Cardiac muscle cell (in vitro differentiated cells and primary cell): ENCODE measurements around the gene SLC22A5. TPM values are rescaled to one million over a fixed set of nuclear protein-coding genes. Genes with fewer than 3 reads are reported as not detected.

Source experiments
- DNase-seq, 2 donors: peaks; one replicate each; pipeline versions ENCODE4 v3.0.0 to v3.0.0-alpha.2; 2010 to 2017; ENCODE audit warnings: low read depth in 1 of 2, low spot score in 1 of 2
- H3K27ac ChIP-seq: fragments of 200-600 bp; sonication (generic); 2 replicates; pipeline ENCODE4 v1.5.1; 2016
- H3K27me3 ChIP-seq: fragments of 200-600 bp; sonication (generic); 2 replicates; pipeline ENCODE4 v1.6.0; 2016; ENCODE audit warnings: control low read depth
- H3K36me3 ChIP-seq: fragments of 200-600 bp; sonication (generic); 2 replicates; pipeline ENCODE4 v1.5.1; 2016; ENCODE audit warnings: control low read depth
- H3K4me1 ChIP-seq: fragments of 200-600 bp; sonication (generic); 2 replicates; pipeline ENCODE4 v1.8.1; 2017; ENCODE audit warnings: low read depth, mild to moderate bottlenecking, mixed run types
- H3K4me3 ChIP-seq: fragments of 200-600 bp; sonication (generic); 2 replicates; pipeline ENCODE4 v1.5.1; 2016; ENCODE audit warnings: mild to moderate bottlenecking
- H3K9me3 ChIP-seq: fragments of 200-600 bp; sonication (generic); 2 replicates; pipeline ENCODE4 v1.5.1; 2017; ENCODE audit warnings: low read depth, mild to moderate bottlenecking, control low read depth
- polyA plus RNA-seq: library from polyadenylated mRNA; unstranded; fragments of >200 nt; fragmentation: Nextera tagmentation; extraction: Ambion mirVana; gene quantifications from 2 replicates; pipeline ENCODE4 v1.2.1, GENCODE V29; 2016
- total RNA-seq: library from RNA; depleted of rRNA; stranded (reverse); fragments of >200 nt; gene quantifications from 2 replicates; pipeline ENCODE4 v1.2.3, GENCODE V29; 2016
- TF ChIP-seq, protein P1 (sequence below): IDR thresholded peaks from 2 replicates; pipeline ENCODE4 v1.5.1; 2012; ENCODE audit warnings: low read depth, mild to moderate bottlenecking, low read length

SLC22A5 gene
- total and polyA plus RNA-seq, 2 experiments from 2014 or later: 3.0 to 6.4 TPM

DNA sequence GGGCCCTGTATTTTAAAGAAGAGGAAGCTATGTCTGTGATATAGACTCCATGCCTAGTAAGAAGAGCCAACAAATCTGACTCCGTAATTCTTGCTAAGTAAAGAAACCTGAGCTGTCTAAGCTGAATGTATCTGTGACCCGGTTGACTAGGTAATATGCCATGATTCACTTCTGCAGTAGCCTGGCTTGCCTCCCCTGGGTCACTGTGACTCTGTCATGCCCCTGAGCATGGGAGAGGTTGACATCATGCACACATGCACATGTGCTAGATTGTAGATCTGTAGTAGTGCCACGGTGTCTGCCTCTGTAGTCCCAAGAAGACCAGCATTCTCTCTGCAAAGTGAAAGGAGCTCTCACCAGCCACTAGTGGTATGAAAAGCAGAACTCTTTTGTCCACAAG, 9.1 kb downstream of the SLC22A5 start:
- H3K36me3 ChIP-seq: no peaks in the 10 kb centered on the region
- DNase-seq: no peak

DNA sequence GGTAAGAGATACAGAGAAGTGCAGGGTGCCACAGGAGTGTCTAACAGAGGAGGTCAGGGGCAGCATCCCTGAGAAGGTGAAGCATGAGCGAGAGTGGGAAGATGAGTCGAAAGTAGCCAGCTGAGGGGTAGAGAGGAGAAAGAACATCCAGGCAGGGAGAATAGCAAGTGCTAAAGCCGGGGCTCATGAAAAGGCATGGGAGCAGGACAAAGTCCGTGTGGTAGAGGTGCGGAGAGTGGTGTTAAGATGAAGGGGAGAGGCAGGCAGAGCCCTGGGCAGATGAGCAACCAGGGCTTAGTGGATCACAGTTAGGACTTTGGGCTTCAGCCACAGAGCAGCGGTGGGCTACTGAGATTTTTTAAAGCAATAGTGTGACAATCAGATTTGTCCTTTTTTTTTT, 10.5 kb downstream of the SLC22A5 start:
- Histone ChIP-seq H3K27ac (no peak overlapping the region), H3K4me3 (no peak overlapping the region), H3K9me3 (no peaks in the 10 kb centered on the region), H3K27me3 (no peaks in the 10 kb centered on the region), H3K36me3 (no peaks in the 10 kb centered on the region), H3K4me1 (no peaks in the 10 kb centered on the region)
- DNase-seq: no peak
- TF ChIP-seq, protein P1, sequence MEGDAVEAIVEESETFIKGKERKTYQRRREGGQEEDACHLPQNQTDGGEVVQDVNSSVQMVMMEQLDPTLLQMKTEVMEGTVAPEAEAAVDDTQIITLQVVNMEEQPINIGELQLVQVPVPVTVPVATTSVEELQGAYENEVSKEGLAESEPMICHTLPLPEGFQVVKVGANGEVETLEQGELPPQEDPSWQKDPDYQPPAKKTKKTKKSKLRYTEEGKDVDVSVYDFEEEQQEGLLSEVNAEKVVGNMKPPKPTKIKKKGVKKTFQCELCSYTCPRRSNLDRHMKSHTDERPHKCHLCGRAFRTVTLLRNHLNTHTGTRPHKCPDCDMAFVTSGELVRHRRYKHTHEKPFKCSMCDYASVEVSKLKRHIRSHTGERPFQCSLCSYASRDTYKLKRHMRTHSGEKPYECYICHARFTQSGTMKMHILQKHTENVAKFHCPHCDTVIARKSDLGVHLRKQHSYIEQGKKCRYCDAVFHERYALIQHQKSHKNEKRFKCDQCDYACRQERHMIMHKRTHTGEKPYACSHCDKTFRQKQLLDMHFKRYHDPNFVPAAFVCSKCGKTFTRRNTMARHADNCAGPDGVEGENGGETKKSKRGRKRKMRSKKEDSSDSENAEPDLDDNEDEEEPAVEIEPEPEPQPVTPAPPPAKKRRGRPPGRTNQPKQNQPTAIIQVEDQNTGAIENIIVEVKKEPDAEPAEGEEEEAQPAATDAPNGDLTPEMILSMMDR: no peak

More for the DNA sequence above, 9.1 kb downstream of the SLC22A5 start:
- no peaks in the 10 kb centered on the region for H3K27me3 ChIP-seq
- no peaks in the 10 kb centered on the region for H3K4me1 ChIP-seq
- TF ChIP-seq, protein P1: no peak
- H3K9me3 ChIP-seq: no peaks in the 10 kb centered on the region
- H3K27ac ChIP-seq: no peak overlapping the region
- H3K4me3 ChIP-seq: no peak overlapping the region

DNA sequence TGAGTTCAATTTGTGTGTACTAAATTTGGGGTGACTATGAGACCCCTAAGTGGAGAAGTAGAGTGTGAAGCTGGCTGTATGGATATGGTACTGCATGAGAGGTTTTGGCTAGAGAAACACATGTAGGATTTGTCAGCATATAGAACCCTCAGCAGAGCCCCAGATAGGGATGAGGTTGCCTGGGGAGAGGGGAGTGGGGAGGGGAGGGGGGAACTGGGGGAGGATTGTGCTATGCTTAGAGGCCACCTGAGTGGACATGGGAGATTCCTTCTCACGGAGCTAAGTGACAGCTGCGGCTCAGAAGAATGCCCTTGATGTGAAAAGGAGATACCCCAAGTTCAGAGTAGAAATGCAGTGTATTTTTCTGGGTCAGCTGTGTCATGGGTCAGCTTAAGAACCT, 11.2 kb downstream of the SLC22A5 start:
- TF ChIP-seq, protein P1: no peak
- Histone ChIP-seq H3K4me3 (no peak overlapping the region), H3K4me1 (no peaks in the 10 kb centered on the region), H3K27me3 (no peaks in the 10 kb centered on the region), H3K9me3 (no peaks in the 10 kb centered on the region), H3K36me3 (no peaks in the 10 kb centered on the region), H3K27ac (no peak overlapping the region)
- no peak for DNase-seq

DNA sequence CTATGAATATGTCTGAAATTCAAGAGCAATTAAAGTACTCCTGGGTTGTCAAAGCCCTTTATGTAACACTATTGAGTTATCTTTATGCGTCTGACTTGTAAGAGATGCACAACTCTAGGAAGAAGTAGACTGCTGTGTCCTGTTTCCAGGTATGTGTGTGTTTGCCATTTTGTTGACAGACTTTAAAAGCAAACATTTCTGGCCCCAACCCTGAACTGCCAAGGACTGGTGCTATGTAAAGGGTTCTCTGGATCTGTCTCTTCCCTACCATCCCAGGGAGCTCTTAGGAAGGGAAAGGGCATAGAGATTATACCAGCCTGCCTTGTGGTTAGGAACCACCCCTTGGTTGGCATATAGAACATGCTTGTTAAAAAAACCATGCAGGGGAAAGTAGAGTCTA, 12.1 kb downstream of the SLC22A5 start:
- Histone ChIP-seq H3K4me3 (no peak overlapping the region), H3K27me3 (no peaks in the 10 kb centered on the region), H3K27ac (no peak overlapping the region), H3K9me3 (no peaks in the 10 kb centered on the region), H3K36me3 (no peaks in the 10 kb centered on the region), H3K4me1 (peaks cover under 1% of the 10 kb centered on the region)
- TF ChIP-seq, protein P1: no peak
- DNase-seq: no peak

DNA sequence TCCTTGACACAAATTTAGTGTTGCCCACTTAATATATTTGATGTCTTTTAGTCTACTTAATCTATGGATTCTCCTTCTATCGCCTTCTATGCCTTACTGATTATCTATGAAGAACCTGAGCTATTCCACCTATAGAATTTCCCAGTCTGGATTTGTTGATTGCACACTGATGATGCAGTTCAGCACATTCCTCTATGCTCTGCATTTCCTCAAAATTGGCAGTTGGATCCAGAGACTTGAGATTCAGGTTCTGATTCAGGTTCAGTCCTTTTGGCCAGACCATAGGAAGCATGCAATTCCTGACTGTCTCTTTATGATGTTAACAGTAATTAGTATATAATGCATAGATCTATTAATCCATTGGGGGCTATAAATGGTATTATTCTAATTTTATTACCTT, 13.8 kb downstream of the SLC22A5 start:
- H3K27me3 ChIP-seq: no peaks in the 10 kb centered on the region
- H3K4me1 ChIP-seq: peaks cover 17% of the 10 kb centered on the region
- H3K27ac ChIP-seq: no peak overlapping the region
- no peaks in the 10 kb centered on the region for H3K9me3 ChIP-seq
- no peak for DNase-seq
- TF ChIP-seq, protein P1: no peak
- no peak overlapping the region for H3K4me3 ChIP-seq
- H3K36me3 ChIP-seq: no peaks in the 10 kb centered on the region

DNA sequence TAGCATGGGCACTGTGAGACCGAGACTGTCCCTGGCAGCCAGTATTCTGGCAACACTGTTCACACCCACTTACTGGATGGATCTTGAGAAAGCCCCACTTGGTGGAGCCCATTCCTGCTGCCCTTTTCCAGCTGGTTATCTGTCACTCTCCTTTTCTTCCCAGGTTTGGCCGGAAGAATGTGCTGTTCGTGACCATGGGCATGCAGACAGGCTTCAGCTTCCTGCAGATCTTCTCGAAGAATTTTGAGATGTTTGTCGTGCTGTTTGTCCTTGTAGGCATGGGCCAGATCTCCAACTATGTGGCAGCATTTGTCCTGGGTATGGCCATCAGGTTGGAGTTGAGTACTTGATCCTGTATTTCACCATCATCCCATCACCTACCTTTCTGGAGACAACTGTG, 14.5 kb downstream of the SLC22A5 start:
- Histone ChIP-seq H3K36me3 (no peaks in the 10 kb centered on the region), H3K4me1 (peaks cover 23% of the 10 kb centered on the region), H3K4me3 (no peak overlapping the region), H3K27me3 (no peaks in the 10 kb centered on the region), H3K27ac (no peak overlapping the region), H3K9me3 (no peaks in the 10 kb centered on the region)
- no peak for DNase-seq
- TF ChIP-seq, protein P1: no peak
